Brain microvascular endothelial cell (primary cell): ENCODE results near the gene PTPRJ.

Experiments used
- DNase-seq: peaks from one replicate; pipeline ENCODE4 v3.0.0-alpha.2; 2020
- H3K27ac ChIP-seq: fragments of 250-450 bp; sonication (Bioruptor Pico); 2 replicates; pipeline ENCODE4 v1.5.1; 2020; ENCODE audit warnings: mild to moderate bottlenecking, moderate library complexity
- H3K27me3 ChIP-seq: fragments of 250-450 bp; sonication (Bioruptor Pico); replicated peaks from 2 replicates; pipeline ENCODE4 v1.5.1; 2020; ENCODE audit warnings: mild to moderate bottlenecking
- H3K36me3 ChIP-seq: fragments of 250-450 bp; sonication (Bioruptor Pico); replicated peaks from 2 replicates; pipeline ENCODE4 v1.5.1; 2020; ENCODE audit warnings: mild to moderate bottlenecking
- H3K4me3 ChIP-seq: 2 replicates; pipeline ENCODE4 v1.5.1; 2011; ENCODE audit warnings: low read depth, mild to moderate bottlenecking, control low read depth, low read length, moderate library complexity
- CTCF ChIP-seq: IDR thresholded peaks from 2 replicates; pipeline ENCODE4 v1.5.1; 2011; ENCODE audit warnings: low read depth, mild to moderate bottlenecking, moderate library complexity, low read length, control low read depth, inconsistent platforms; ENCODE audit errors: missing control alignments
- in situ Hi-C: cut with HindIII; loops from 2 replicates; pipeline ENCODE4 v1.10.0; 2017; ENCODE audit warnings: low sequenced_read_pairs, low pct_ligation_motif_present

Gene PTPRJ

GRCh38 chr11:48122246-48122645 is 141.9 kb downstream of the PTPRJ start:
- Histone ChIP-seq H3K36me3 (peaks cover 18% of the 10 kb centered on the region), H3K4me3 (no peak overlapping the region), H3K27me3 (no peaks in the 10 kb centered on the region), H3K27ac (no peak overlapping the region)
- in situ Hi-C loops, result loop anchor here (25.0 kb wide), 1 partner anchor 185 kb away; no protein-coding TSS in a partner anchor
- no peak for DNase-seq
- TF ChIP-seq CTCF, result no peak

- Histone ChIP-seq H3K27ac (peak overlapping the region; percentile 14), H3K4me3 (no peak overlapping the region), H3K27me3 (no peaks in the 10 kb centered on the region), H3K36me3 (peaks cover 22% of the 10 kb centered on the region)
- in situ Hi-C loops, result loop anchor here (25.0 kb wide), 1 partner anchor 185 kb away; no protein-coding TSS in a partner anchor
- no peak for TF ChIP-seq CTCF
- DNase-seq, result no peak
Measured at GRCh38 chr11:48122656-48123055, 142.3 kb downstream of the PTPRJ start.

GRCh38 chr11:48123254-48123875 is 143.0 kb downstream of the PTPRJ start:
- DNase-seq, result peak; percentile 22
- H3K36me3 ChIP-seq, result peaks cover 29% of the 10 kb centered on the region

GRCh38 chr11:48123934-48124755 is 143.8 kb downstream of the PTPRJ start:
- no peak overlapping the region for H3K4me3 ChIP-seq
- DNase-seq, result no peak
- H3K36me3 ChIP-seq, result peaks cover 37% of the 10 kb centered on the region
- TF ChIP-seq CTCF, result no peak
- H3K27me3 ChIP-seq, result no peaks in the 10 kb centered on the region
- no peak overlapping the region for H3K27ac ChIP-seq
- in situ Hi-C loops, result loop anchor here (25.0 kb wide), 1 partner anchor 187 kb away; no protein-coding TSS in a partner anchor

More at GRCh38 chr11:48123254-48123875, 143.0 kb downstream of the PTPRJ start:
- H3K27ac ChIP-seq, result peak overlapping the region; percentile 14
- TF ChIP-seq CTCF, result no peak
- H3K4me3 ChIP-seq, result no peak overlapping the region
- H3K27me3 ChIP-seq, result no peaks in the 10 kb centered on the region
- in situ Hi-C loops, result loop anchor here (25.0 kb wide), 1 partner anchor 186 kb away; no protein-coding TSS in a partner anchor

GRCh38 chr11:48124880-48125279 is 144.5 kb downstream of the PTPRJ start:
- Histone ChIP-seq H3K36me3 (peaks cover 41% of the 10 kb centered on the region), H3K27me3 (no peaks in the 10 kb centered on the region), H3K4me3 (no peak overlapping the region), H3K27ac (no peak overlapping the region)
- no peak for DNase-seq
- in situ Hi-C loops, result loop anchor here (25.0 kb wide), 1 partner anchor 188 kb away; no protein-coding TSS in a partner anchor
- TF ChIP-seq CTCF, result no peak
